ENCODE results near the gene C5orf34.

The C5orf34 gene

DNA sequence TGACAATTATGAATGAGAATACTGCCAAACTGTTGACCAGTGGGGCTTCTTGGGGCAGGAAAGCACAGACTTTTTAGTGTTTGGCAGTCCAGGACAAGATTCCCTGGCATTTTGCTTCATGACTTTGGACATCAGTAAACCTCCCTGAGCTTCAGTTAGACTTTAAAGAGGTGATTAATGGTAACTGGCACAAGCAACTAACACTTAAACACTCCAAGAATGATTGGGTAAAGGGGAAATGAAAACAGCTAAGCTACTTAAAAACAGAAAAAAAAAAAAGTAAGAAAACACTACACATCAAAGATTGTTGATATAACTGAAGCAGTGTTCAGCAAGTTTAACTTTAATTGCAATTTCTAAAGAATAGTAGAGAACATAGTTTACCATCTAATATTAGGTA lies 28.5 kb upstream of the C5orf34 start:
- no peak overlapping the region for H3K4me3 ChIP-seq (ENCODE audit: low read length)
- DNase-seq (ENCODE audit: low read depth), result no peak
- TF ChIP-seq, protein P1, sequence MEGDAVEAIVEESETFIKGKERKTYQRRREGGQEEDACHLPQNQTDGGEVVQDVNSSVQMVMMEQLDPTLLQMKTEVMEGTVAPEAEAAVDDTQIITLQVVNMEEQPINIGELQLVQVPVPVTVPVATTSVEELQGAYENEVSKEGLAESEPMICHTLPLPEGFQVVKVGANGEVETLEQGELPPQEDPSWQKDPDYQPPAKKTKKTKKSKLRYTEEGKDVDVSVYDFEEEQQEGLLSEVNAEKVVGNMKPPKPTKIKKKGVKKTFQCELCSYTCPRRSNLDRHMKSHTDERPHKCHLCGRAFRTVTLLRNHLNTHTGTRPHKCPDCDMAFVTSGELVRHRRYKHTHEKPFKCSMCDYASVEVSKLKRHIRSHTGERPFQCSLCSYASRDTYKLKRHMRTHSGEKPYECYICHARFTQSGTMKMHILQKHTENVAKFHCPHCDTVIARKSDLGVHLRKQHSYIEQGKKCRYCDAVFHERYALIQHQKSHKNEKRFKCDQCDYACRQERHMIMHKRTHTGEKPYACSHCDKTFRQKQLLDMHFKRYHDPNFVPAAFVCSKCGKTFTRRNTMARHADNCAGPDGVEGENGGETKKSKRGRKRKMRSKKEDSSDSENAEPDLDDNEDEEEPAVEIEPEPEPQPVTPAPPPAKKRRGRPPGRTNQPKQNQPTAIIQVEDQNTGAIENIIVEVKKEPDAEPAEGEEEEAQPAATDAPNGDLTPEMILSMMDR (conservative IDR thresholded peaks at IDR 0.05; ENCODE audit: low read depth, low read length), result no peak

DNA sequence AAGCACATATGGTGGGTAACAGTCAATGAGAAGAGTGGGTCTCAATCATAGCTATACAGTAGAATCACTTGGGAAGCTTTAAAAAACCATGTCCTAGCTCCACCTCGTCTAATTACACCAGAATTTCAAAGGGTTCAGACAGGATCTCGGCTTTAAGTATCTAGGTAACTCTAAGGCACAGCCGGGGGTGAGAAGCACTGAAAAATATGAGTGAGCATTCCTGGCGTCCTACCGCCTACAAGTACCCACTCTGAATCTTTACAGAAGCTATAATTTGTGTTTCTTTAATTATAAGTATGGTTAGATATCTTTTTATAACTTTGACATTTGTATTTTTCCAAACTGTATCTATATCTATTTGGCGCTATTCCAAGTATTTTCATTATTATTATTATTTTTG lies 25.8 kb upstream of the C5orf34 start:
- no peak for DNase-seq (ENCODE audit: low read depth)
- no peak overlapping the region for H3K4me3 ChIP-seq (ENCODE audit: low read length)
- TF ChIP-seq, protein P1 (conservative IDR thresholded peaks at IDR 0.05; ENCODE audit: low read depth, low read length), result no peak

GRCh38 chr5:43536972-43537371 lies 22.0 kb upstream of the C5orf34 start:
- no peak overlapping the region for H3K4me3 ChIP-seq (ENCODE audit: low read length)

GRCh38 chr5:43533646-43534045 lies 18.7 kb upstream of the C5orf34 start:
- TF ChIP-seq, protein P1 (conservative IDR thresholded peaks at IDR 0.05; ENCODE audit: low read depth, low read length), result no peak
- H3K4me3 ChIP-seq (ENCODE audit: low read length), result no peak overlapping the region
- DNase-seq (ENCODE audit: low read depth), result no peak

More at GRCh38 chr5:43536972-43537371, 22.0 kb upstream of the C5orf34 start:
- no peak for DNase-seq (ENCODE audit: low read depth)
- TF ChIP-seq, protein P1 (conservative IDR thresholded peaks at IDR 0.05; ENCODE audit: low read depth, low read length), result no peak

GRCh38 chr5:43530648-43531047 lies 15.7 kb upstream of the C5orf34 start:
- DNase-seq (ENCODE audit: low read depth), result no peak
- no peak overlapping the region for H3K4me3 ChIP-seq (ENCODE audit: low read length)
- TF ChIP-seq, protein P1 (conservative IDR thresholded peaks at IDR 0.05; ENCODE audit: low read depth, low read length), result no peak

DNA sequence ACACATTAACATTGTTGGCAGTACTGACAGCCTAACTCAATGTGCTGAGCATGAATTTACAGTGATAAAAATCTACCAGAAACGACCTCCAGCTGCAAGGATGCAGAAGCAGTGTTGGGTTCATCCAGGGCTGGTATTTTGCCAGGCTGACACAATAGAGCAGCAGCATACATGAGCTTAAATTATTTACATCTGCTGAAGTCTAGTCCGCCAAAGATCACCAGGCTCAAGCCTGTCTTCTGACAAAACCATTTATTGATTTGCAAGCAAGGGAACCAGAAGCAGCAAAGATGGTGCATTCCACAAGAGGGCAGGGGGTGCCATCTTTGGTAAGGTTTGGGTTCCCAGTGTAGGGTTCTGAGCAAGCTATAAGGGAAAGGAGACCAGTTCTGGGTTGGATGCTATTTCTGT lies 8.7 kb upstream of the C5orf34 start:
- DNase-seq (ENCODE audit: low read depth), result no peak
- no peak overlapping the region for H3K4me3 ChIP-seq (ENCODE audit: low read length)
- TF ChIP-seq, protein P1 (conservative IDR thresholded peaks at IDR 0.05; ENCODE audit: low read depth, low read length), result no peak

GRCh38 chr5:43520615-43521014 lies 5.7 kb upstream of the C5orf34 start:
- TF ChIP-seq, protein P1 (conservative IDR thresholded peaks at IDR 0.05; ENCODE audit: low read depth, low read length), result no peak
- DNase-seq (ENCODE audit: low read depth), result no peak
- H3K4me3 ChIP-seq (ENCODE audit: low read length), result no peak overlapping the region
